GM20000 (cell line): ENCODE results near the gene GIMAP2.

ENCODE experiments used
- DNase-seq: peaks from one replicate; pipeline ENCODE4 v3.0.0; 2012; ENCODE audit warnings: low spot score
- CTCF ChIP-seq: IDR thresholded peaks from 2 replicates; pipeline ENCODE4 v1.5.1; 2012; ENCODE audit warnings: mild to moderate bottlenecking, control low read depth; ENCODE audit errors: extremely low read depth, missing control alignments

GIMAP2 gene

GRCh38 chr7:150717814-150718420 lies 32.4 kb downstream of the GIMAP2 start:
- no peak for DNase-seq
- TF ChIP-seq CTCF: no peak

- TF ChIP-seq CTCF: no peak
- no peak for DNase-seq
Observed at GRCh38 chr7:150719436-150719835, 33.9 kb downstream of the GIMAP2 start.

- DNase-seq: no peak
- TF ChIP-seq CTCF: no peak
Observed at GRCh38 chr7:150719960-150720891, 34.7 kb downstream of the GIMAP2 start.

GRCh38 chr7:150721970-150722373 lies 36.5 kb downstream of the GIMAP2 start:
- no peak for DNase-seq
- no peak for TF ChIP-seq CTCF

- TF ChIP-seq CTCF: no peak
- no peak for DNase-seq
Observed at GRCh38 chr7:150722431-150722931, 37.0 kb downstream of the GIMAP2 start.

- no peak for DNase-seq
- no peak for TF ChIP-seq CTCF
Observed at GRCh38 chr7:150723467-150723866, 38.0 kb downstream of the GIMAP2 start.

GRCh38 chr7:150727381-150727780 lies 41.9 kb downstream of the GIMAP2 start:
- no peak for DNase-seq
- TF ChIP-seq CTCF: no peak
